Measurements from ENCODE around the gene ZPBP.

ZPBP gene

GRCh38 chr7:49986191-49986590 is 106.9 kb downstream of the ZPBP start:
- Histone ChIP-seq H3K27ac (ENCODE audit: low read length) (no peak overlapping the region), H3K4me2 (ENCODE audit: insufficient read depth, low read length) (no peak overlapping the region), H3K4me1 (ENCODE audit: insufficient read depth, low read length) (no peaks in the 10 kb centered on the region), H3K27me3 (ENCODE audit: insufficient read depth, low read length, poor library complexity) (peaks cover 7% of the 10 kb centered on the region), H2AFZ (ENCODE audit: low read depth, low read length) (no peak overlapping the region), H3K4me3 (ENCODE audit: low read depth in 1 of 2, low read length in 2 of 2) (no peak overlapping the region), H3K9me3 (ENCODE audit: insufficient read depth, low read length, severe bottlenecking) (no peaks in the 10 kb centered on the region), H3K9ac (ENCODE audit: low read depth, low read length) (no peak overlapping the region), H4K20me1 (ENCODE audit: insufficient read depth, low read length) (no peaks in the 10 kb centered on the region), H3K36me3 (ENCODE audit: insufficient read depth, low read length) (no peaks in the 10 kb centered on the region), H3K79me2 (ENCODE audit: insufficient read depth, low read length) (no peaks in the 10 kb centered on the region)
- no peak for TF ChIP-seq CTCF (IDR thresholded peaks at IDR 0.05; ENCODE audit: borderline replicate concordance, extremely low read depth, low read length, poor library complexity, severe bottlenecking)
- no peak for TF ChIP-seq EZH2 (IDR thresholded peaks at IDR 0.05; ENCODE audit: borderline replicate concordance, low read depth, low read length, severe bottlenecking)
- ATAC-seq (ENCODE audit: insufficient read depth, low read depth) (no peak), DNase-seq (no peak)

- no peak overlapping the region for H3K4me3 ChIP-seq (ENCODE audit: low read depth in 1 of 2, low read length in 2 of 2)
- no peak for ATAC-seq (ENCODE audit: insufficient read depth, low read depth)
- TF ChIP-seq CTCF (IDR thresholded peaks at IDR 0.05; ENCODE audit: borderline replicate concordance, extremely low read depth, low read length, poor library complexity, severe bottlenecking) = no peak
- TF ChIP-seq EZH2 (IDR thresholded peaks at IDR 0.05; ENCODE audit: borderline replicate concordance, low read depth, low read length, severe bottlenecking) = no peak
These were observed 112.6 kb downstream of the ZPBP start for GRCh38 chr7:49980465-49980864.

DNA sequence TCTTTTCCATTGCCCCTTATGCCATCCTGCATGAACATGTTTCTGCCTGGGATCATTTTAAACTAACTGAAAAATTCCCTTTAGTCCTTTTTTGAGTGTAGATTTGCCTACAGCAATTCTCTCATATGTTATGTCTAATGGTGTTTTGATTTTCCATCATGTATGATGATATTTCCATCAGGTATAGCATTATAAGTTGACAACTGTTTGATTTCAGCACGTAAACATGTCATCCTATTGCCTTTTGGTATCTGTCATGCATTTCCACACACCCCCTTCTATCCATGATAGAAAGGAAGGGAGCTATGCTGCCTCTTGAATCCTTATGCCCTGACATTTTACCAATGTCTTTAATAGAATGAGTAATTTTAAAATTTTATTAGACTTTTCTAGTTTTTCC is 116.8 kb downstream of the ZPBP start:
- Histone ChIP-seq H3K36me3 (ENCODE audit: insufficient read depth, low read length) (no peaks in the 10 kb centered on the region), H3K27me3 (ENCODE audit: insufficient read depth, low read length, poor library complexity) (no peaks in the 10 kb centered on the region), H2AFZ (ENCODE audit: low read depth, low read length) (no peak overlapping the region), H3K9ac (ENCODE audit: low read depth, low read length) (no peak overlapping the region), H4K20me1 (ENCODE audit: insufficient read depth, low read length) (no peaks in the 10 kb centered on the region), H3K79me2 (ENCODE audit: insufficient read depth, low read length) (no peaks in the 10 kb centered on the region), H3K4me1 (ENCODE audit: insufficient read depth, low read length) (no peaks in the 10 kb centered on the region), H3K27ac (ENCODE audit: low read length) (no peak overlapping the region), H3K4me2 (ENCODE audit: insufficient read depth, low read length) (no peak overlapping the region), H3K4me3 (ENCODE audit: low read depth in 1 of 2, low read length in 2 of 2) (no peak overlapping the region), H3K9me3 (ENCODE audit: insufficient read depth, low read length, severe bottlenecking) (no peaks in the 10 kb centered on the region)
- TF ChIP-seq CTCF (IDR thresholded peaks at IDR 0.05; ENCODE audit: borderline replicate concordance, extremely low read depth, low read length, poor library complexity, severe bottlenecking) = no peak
- no peak for TF ChIP-seq EZH2 (IDR thresholded peaks at IDR 0.05; ENCODE audit: borderline replicate concordance, low read depth, low read length, severe bottlenecking)
- no peak for ATAC-seq (ENCODE audit: insufficient read depth, low read depth)
- no peak for DNase-seq

More at GRCh38 chr7:49980465-49980864, 112.6 kb downstream of the ZPBP start:
- Histone ChIP-seq H3K27ac (ENCODE audit: low read length) (no peak overlapping the region), H3K4me1 (ENCODE audit: insufficient read depth, low read length) (no peaks in the 10 kb centered on the region), H2AFZ (ENCODE audit: low read depth, low read length) (no peak overlapping the region), H3K9me3 (ENCODE audit: insufficient read depth, low read length, severe bottlenecking) (no peaks in the 10 kb centered on the region), H3K4me2 (ENCODE audit: insufficient read depth, low read length) (no peak overlapping the region), H3K36me3 (ENCODE audit: insufficient read depth, low read length) (no peaks in the 10 kb centered on the region), H4K20me1 (ENCODE audit: insufficient read depth, low read length) (no peaks in the 10 kb centered on the region), H3K27me3 (ENCODE audit: insufficient read depth, low read length, poor library complexity) (no peaks in the 10 kb centered on the region), H3K79me2 (ENCODE audit: insufficient read depth, low read length) (no peaks in the 10 kb centered on the region), H3K9ac (ENCODE audit: low read depth, low read length) (no peak overlapping the region)
- DNase-seq = no peak

- no peaks in the 10 kb centered on the region for H3K27me3 ChIP-seq (ENCODE audit: insufficient read depth, low read length, poor library complexity)
- no peak overlapping the region for H3K4me2 ChIP-seq (ENCODE audit: insufficient read depth, low read length)
- H4K20me1 ChIP-seq (ENCODE audit: insufficient read depth, low read length) = no peaks in the 10 kb centered on the region
- no peaks in the 10 kb centered on the region for H3K9me3 ChIP-seq (ENCODE audit: insufficient read depth, low read length, severe bottlenecking)
- no peak for TF ChIP-seq EZH2 (IDR thresholded peaks at IDR 0.05; ENCODE audit: borderline replicate concordance, low read depth, low read length, severe bottlenecking)
- no peak for TF ChIP-seq CTCF (IDR thresholded peaks at IDR 0.05; ENCODE audit: borderline replicate concordance, extremely low read depth, low read length, poor library complexity, severe bottlenecking)
- H3K27ac ChIP-seq (ENCODE audit: low read length) = no peak overlapping the region
- no peak for ATAC-seq (ENCODE audit: insufficient read depth, low read depth)
- no peaks in the 10 kb centered on the region for H3K36me3 ChIP-seq (ENCODE audit: insufficient read depth, low read length)
- no peak overlapping the region for H3K4me3 ChIP-seq (ENCODE audit: low read depth in 1 of 2, low read length in 2 of 2)
- no peaks in the 10 kb centered on the region for H3K4me1 ChIP-seq (ENCODE audit: insufficient read depth, low read length)
- H3K9ac ChIP-seq (ENCODE audit: low read depth, low read length) = no peak overlapping the region
- no peak overlapping the region for H2AFZ ChIP-seq (ENCODE audit: low read depth, low read length)
- DNase-seq = no peak
- H3K79me2 ChIP-seq (ENCODE audit: insufficient read depth, low read length) = no peaks in the 10 kb centered on the region
These were observed 119.0 kb downstream of the ZPBP start for GRCh38 chr7:49974035-49974434.

Measured in DND-41 (cell line).